ENCODE measurements around the gene HAL.

The HAL gene, protein sequence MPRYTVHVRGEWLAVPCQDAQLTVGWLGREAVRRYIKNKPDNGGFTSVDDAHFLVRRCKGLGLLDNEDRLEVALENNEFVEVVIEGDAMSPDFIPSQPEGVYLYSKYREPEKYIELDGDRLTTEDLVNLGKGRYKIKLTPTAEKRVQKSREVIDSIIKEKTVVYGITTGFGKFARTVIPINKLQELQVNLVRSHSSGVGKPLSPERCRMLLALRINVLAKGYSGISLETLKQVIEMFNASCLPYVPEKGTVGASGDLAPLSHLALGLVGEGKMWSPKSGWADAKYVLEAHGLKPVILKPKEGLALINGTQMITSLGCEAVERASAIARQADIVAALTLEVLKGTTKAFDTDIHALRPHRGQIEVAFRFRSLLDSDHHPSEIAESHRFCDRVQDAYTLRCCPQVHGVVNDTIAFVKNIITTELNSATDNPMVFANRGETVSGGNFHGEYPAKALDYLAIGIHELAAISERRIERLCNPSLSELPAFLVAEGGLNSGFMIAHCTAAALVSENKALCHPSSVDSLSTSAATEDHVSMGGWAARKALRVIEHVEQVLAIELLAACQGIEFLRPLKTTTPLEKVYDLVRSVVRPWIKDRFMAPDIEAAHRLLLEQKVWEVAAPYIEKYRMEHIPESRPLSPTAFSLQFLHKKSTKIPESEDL

DNA sequence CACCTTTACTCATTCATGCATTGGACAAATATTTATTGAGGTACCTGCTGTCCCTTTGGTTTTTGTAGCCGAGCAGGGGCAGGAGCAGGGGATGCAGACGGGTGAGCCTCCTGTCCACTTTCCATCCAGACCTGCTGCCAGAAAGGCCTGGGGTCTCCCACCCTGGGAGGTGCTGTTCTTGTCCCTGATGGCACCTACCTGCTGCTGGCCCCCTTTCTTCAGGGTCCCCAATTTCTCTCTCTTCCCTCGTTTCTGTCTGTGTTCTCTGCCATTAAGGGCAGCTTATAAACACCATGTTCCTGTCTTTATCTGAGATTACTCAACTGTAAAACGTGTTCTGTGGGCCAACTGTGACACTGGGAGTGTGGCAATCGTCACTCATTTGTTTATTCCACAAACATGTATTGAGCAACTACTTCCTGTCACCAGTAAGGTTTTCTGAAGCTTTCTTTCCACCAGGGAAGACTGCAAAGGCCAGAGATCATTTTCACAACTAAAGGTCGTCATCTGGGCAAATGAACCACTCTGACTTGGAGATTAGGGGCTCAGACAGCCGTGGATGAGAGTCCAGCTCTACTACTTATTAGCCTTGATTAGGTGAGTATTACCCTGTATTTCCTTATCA lies at the start of gene HAL:
TSS of gene HAL (minus strand) at position 311 of the 625 bp plus-strand sequence. CDS start 434 bp downstream, outside the sequence.
- peak; percentile 29 for DNase-seq

DNA sequence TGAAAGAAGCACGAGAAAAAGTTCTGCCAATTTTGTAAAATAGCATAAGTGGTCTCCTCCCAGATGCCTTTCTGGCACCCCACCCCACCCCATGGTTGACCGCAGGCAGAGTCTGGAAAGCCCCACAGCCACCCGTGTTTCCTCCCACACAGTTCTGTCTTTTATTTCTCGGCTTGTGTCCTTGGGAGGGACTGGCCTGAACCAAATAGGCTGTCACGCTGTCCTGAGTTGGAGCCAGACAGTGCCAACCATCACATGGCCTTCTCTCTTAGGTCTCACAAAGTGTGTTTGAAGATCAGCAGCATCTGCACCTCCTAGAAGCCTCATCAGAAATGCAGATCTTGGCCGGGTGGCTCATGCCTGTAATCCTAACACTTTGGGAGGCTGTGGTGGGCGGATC lies 49.4 kb upstream of the HAL start:
- peak; percentile 41 for DNase-seq

- DNase-seq, result no peak
Measured at GRCh38 chr12:96044943-96045290, 48.8 kb upstream of the HAL start.

DNA sequence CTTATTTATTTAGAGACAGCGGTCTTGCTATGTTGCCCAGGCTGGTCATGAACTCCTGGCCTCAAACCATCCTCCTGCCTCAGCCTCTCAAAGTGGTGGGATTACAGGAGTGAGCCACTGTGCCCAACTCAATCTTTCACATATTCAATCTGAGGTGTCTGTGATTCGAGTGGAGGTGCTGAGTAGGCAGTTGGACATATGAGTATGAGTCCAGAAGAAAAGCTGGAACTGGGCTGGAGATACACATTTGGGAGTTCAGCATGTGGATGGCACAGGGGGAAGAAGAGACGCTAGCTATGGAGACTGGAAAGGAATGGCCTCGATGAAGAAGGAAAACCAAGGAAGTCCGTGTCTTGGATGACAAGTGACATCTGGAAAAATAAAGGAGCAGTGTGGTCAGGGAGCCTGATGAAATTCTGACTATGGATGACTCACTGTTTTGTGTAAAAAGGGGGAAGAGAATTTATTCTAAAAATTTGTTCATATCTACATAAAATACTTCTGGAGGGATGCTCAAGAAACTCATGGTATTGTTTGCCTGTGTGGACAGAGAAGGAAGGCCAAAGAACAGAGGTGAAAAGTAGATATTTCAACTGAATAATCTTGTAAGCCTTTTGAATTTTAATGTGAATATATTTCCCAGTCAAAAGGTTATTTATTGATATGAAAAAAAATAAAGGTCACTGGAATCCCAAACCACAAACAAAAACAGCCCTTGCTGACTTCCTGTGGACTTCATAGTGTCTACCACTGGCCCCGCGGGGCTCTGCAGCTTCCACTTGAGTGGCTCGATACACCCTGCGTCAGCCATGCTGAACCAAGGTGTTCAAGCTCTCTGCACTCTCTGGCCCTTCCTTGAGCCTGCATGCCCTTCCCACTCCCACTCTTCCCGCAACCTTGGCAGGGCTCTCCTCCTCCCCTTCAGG lies 48.1 kb upstream of the HAL start:
- DNase-seq, result no peak

- no peak for DNase-seq
Measured at GRCh38 chr12:96041181-96041580, 45.0 kb upstream of the HAL start.

DNA sequence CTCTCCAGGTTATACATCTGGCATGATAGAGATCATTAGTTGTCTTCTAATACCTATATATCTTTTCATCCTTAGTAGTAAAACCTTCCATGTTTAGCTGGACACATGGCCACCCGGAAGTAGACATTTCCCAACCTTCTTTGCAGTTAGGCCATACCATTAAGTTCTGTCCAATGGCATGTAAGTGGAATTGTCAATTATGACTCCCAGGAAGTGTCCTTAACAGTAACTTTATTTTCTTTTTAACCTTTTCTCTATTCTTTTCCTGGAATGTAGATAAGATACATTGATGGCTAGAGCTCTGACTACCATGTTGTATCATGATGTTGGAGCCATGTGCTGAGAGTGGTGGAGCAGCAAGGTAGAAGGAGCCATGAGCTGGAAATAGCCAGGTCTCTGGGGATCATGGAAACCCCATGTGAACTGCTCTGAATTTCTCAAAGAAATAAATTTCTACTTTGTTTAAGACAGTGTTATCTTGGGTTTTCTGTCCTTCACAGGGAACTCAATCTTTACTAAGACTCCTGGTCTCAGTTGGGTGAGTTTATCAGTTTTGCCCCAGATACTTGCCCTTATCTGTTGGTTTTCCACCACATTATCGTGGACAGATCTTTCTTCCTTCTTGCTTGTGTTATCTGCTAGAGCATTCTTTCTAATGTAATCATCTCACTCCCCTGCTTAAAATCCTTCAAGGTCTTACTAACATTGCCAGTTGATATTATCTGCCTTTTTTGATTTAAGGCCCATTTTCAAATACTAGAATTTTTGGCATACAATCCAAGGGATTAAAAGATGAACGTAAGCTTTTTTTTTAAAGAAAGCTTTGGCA lies 44.4 kb upstream of the HAL start:
- DNase-seq, result no peak

DNA sequence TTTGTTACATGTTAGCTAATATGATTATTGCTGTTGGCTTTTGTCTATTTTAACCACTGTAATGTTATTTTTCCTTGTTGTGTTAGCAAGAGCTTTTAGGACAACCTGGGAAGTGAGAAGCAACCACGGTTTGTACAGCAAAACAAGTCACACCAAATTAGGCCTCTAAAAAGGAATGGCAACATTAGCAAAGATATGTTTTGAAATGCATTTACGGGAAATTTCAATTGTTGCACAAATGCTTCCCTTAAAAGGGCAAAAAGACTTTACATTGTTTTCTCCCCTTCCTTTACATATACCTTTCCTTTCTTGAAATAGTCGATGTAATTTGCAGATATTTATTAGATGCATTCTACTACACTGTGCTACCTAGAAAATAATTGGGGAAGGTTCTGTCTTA lies 43.4 kb upstream of the HAL start:
- DNase-seq, result no peak

GRCh38 chr12:96036765-96037455 lies 40.8 kb upstream of the HAL start:
- no peak for DNase-seq

DNA sequence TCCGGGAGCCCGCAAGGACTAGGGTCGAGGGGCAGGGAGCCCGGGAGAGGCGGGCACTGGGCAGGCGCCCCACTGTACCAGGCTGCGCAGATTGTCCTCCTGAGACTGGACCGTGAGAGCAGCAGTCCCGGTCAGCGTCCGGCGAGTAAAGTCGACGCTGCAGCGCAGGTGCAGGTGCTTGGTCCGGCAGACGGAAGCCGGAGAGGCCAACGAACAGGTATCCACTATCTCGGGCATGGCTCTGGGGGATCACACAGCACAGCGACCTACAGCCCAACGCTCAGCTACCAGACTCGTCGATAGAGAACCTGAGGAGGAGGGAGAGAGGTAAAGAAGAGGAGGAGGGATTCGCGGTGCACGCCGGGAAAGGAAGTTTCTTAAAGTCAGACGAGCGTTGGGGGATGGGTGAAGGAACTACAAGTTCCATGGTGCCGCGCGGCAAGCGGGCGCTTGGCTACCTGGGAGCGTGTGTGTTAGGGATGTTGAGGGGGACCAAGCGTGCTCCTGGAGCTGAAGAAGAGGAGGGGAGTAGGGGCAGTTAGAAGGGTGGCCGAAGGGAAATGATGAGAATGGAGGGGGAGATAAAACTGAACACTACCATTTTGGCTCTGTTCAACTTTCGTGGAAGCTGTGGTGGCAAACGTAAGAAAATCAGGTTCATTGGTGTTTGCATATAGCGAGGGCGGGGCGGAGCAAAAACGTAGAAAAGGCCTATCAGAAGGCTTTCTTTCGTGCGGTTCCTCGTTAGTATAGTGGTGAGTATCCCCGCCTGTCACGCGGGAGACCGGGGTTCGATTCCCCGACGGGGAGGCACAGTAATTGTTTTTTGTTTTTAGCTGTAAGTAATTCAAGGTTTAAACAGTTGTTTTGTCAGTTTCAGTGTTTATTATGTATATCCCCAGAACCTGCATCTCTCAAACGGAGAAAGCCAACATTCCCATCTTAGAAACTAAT lies 39.4 kb upstream of the HAL start, which contains the start of gene LTA4H:
TSS of gene LTA4H (minus strand) at position 305 of the 954 bp plus-strand sequence. CDS start at position 237, 68 bp downstream.
- DNase-seq, result peak; percentile 97

- no peak for DNase-seq
Measured at GRCh38 chr12:96034621-96035282, 38.6 kb upstream of the HAL start.

GRCh38 chr12:96033549-96034389 lies 37.6 kb upstream of the HAL start:
- no peak for DNase-seq

DNA sequence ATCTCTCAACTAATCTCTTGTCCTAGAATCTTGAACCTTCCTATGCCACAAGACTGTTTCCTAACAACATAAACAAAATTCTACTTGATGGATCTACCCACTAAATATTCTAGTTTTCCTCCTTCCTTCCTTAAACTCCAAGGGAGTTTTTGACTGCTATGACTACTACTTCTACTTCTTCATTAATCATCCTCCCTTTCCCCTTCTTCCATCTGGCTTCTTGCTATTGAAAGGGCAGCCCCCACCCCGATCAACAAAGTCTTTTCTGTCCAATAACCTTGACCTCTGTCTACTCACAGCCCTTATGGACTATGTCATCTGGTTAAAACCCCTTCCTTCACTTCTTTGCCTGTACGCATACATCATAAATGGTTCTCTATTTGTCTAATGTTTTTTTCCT lies 33.7 kb upstream of the HAL start:
- no peak for DNase-seq

GRCh38 chr12:96028538-96028937 lies 32.4 kb upstream of the HAL start:
- no peak for DNase-seq

DNA sequence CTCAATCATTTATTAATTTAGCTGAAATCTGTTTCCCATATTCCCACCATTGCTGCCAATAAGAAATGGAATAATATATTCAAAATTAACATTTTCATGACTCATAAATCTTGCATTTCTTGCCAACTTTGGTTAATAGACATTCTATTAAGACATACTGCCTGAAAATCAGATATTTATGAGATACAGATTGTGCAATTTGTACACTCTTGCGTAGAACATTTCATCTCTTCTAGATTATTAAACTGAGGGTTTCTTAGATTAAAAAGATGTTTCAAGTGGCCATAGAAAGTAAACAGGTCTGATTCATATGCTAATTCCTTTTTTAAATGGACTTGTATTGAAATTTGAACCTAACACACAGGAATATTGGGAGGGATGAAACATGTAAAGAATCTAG lies 30.2 kb upstream of the HAL start:
- DNase-seq, result no peak

GRCh38 chr12:96025518-96025917 lies 29.4 kb upstream of the HAL start:
- no peak for DNase-seq

DNA sequence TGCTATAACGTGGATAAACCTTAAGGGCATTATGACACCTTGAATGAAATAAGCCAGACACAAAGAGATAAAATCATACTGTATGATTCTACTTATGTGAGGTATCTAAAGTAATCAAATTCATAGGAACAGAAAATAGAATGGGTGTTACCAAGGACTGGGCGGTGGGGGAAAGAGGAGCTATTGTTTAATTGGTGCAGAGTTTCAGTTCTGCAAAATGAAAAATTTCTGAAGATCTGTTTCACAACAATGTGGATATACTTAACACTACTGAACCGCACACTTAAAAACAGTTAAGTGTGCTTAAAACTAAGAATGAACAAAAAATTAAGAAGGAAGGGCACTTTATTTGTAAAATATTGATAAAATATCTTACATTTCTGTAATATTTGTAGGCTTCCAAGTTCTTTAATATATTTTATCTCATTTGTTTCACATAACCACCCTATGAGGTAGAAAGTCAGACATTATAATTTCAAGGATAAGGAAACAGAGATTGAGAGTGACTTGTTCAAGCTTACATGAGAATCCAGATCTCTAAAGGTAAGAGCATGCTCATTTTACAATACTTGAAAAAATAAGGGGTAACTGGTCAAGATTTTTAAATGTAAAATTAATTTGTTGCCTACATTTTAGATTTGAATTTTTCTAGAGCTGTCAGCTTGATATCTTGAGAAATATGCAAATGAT lies 24.3 kb upstream of the HAL start:
- peak; percentile 5 for DNase-seq

DNA sequence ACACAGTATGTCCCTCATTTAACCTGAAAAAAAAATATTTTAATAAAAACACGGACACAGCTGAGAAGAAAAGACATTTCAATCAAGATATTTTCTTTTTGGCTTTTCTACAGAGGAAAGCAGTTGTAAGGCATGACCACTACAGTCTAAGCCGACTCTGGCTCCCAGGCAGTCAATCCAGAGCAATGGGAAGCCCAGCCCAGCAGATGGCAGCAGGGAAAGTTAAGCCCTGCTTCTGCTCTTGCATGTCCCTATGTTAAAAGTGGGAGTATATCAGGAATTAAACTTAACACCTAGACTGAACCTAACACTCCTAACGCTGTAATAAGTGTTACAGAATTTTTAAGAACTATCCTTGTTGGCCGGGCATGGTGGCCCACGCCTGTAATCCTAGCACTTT lies 19.5 kb upstream of the HAL start:
- DNase-seq, result no peak

Data from CD4-positive, alpha-beta T cell treated with Interferon gamma for 1 hour (primary cell).